Psoas muscle (tissue), 8 donors: Measurements from ENCODE around the gene RBBP4. TPM values are rescaled to one million over a fixed set of nuclear protein-coding genes. Genes with fewer than 3 reads are reported as not detected.

Source experiments
- ATAC-seq, 4 donors: fragments of 200-7000 bp; cut with Tn5 transposase; one replicate each; pipeline ENCODE4 v1.9.1; 2020; ENCODE audit warnings: moderate library complexity in 3 of 4, mild to moderate bottlenecking in 2 of 4
- DNase-seq, 2 donors: peaks; one replicate each; pipeline ENCODE4 v3.0.0-alpha.2; 2020
- H3K27ac ChIP-seq: fragments of 200-600 bp; one replicate; pipeline ENCODE4 v1.8.0; 2022
- H3K27me3 ChIP-seq, 3 donors: fragments of 200-600 bp in 1 of 3; one replicate each; pipeline versions ENCODE4 v1.6.1 to v1.8.0; 2013 to 2022; ENCODE audit warnings: low read length in 2 of 3, mild to moderate bottlenecking in 2 of 3, moderate library complexity in 1 of 3; ENCODE audit not compliant: insufficient read depth in 3 of 3
- H3K36me3 ChIP-seq, 2 donors: fragments of 200-600 bp in 1 of 2; one replicate each; pipeline versions ENCODE4 v1.6.1 to v1.8.0; 2013 to 2022; ENCODE audit warnings: low read depth in 1 of 2, mild to moderate bottlenecking in 1 of 2, moderate library complexity in 1 of 2; ENCODE audit not compliant: insufficient read depth in 1 of 2
- H3K4me1 ChIP-seq: fragments of 200-600 bp; one replicate; pipeline ENCODE4 v1.8.0; 2022
- H3K4me3 ChIP-seq: fragments of 200-600 bp; one replicate; pipeline ENCODE4 v1.8.0; 2022; ENCODE audit warnings: mild to moderate bottlenecking
- H3K9me3 ChIP-seq: fragments of 200-600 bp; one replicate; pipeline ENCODE4 v1.8.0; 2022
- CTCF ChIP-seq: fragments of 200-600 bp; IDR thresholded peaks from one replicate; pipeline ENCODE4 v1.8.0; 2022; ENCODE audit warnings: antibody characterized with exemption
- WGBS, 3 donors: extraction: QIAGEN DNeasy Blood & Tissue Kit; methylation state at CpG; one replicate each; pipeline versions ENCODE4 v1.1.6 to v1.1.7; 2013; 5-methylcytosine and 5-hydroxymethylcytosine counted together
- intact Hi-C, 2 donors: fragments of 100-400 bp; cut with DNase I; formaldehyde crosslinking; loops; one replicate each; pipeline versions ENCODE4 v1.11.0 to v1.14.2; 2022
- polyA plus RNA-seq, 3 donors: library from polyadenylated mRNA; stranded (reverse); fragments of 200-250 nt; gene quantifications; one replicate each; pipeline ENCODE4 v1.2.3, GENCODE V29; 2013
- total RNA-seq, 4 donors: library from RNA; stranded (reverse); fragmentation: NEBNext Ultra II Directional in 2 of 4; extraction: Animal tissue kit (Norgen Biotek cat#: 25700) in 2 of 4; gene quantifications; one replicate each; pipeline versions ENCODE4 v1.2.1 to v1.2.4, GENCODE V29; 2021 to 2023
- donor health status: healthy with polysubstance abuse.
- donor health status: DM: no; HTN: no; CAD: no; lungs with moderate emphysema.
- donor health status: Bipolar disorder and iron deficiency.
- donor health status: healthy.
- donor health status: DM: yes; HTN: yes; CAD: no.
- donor health status: DM: no; HTN: no; CAD: no.
- donor health status: DM: no; HTN: no; CAD: no.
- donor health status: DM: yes; HTN: yes; CAD: no.

Gene RBBP4
- total and polyA plus RNA-seq, 7 donors = 29.5 to 87.8 (median 66.3) TPM

GRCh38 chr1:32619701-32620485, 31.1 kb upstream of the RBBP4 start:
- no peak for DNase-seq
- ATAC-seq = peak in 1 of 4 donors; percentile 17
- Histone ChIP-seq H3K27me3 (no peaks in the 10 kb centered on the region), H3K4me1 (no peaks in the 10 kb centered on the region), H3K9me3 (no peaks in the 10 kb centered on the region), H3K4me3 (no peak overlapping the region), H3K27ac (no peak overlapping the region), H3K36me3 (peaks cover 0 to 9% of the 10 kb centered on the region in 2 donors)
- WGBS, 3 donors = 70 to 74% (median 73%) methylated on average over 5 of the region's 5 CpGs
- intact Hi-C loops = loop anchor here in 1 of 2 donors (5.0 to 10.0 kb wide), 2 partner anchors 175 to 218 kb away; no protein-coding TSS in a partner anchor
- no peak for TF ChIP-seq CTCF

GRCh38 chr1:32622205-32622604, 28.8 kb upstream of the RBBP4 start:
- Histone ChIP-seq H3K27me3 (no peaks in the 10 kb centered on the region), H3K9me3 (no peaks in the 10 kb centered on the region), H3K4me1 (no peaks in the 10 kb centered on the region), H3K36me3 (peaks cover 0 to 32% of the 10 kb centered on the region in 2 donors), H3K27ac (no peak overlapping the region), H3K4me3 (no peak overlapping the region)
- ATAC-seq (no peak), DNase-seq (no peak)
- intact Hi-C loops = loop anchor here in 1 of 2 donors (10.0 kb wide), 1 partner anchor 177 kb away; no protein-coding TSS in a partner anchor
- TF ChIP-seq CTCF = no peak
- 93 to 96% (median 95%) methylated on average over 2 of the region's 2 CpGs for WGBS, 3 donors

- intact Hi-C loops = loop anchor here in 1 of 2 donors (10.0 kb wide), 1 partner anchor 178 kb away; no protein-coding TSS in a partner anchor
- DNase-seq (no peak), ATAC-seq (no peak)
- Histone ChIP-seq H3K27ac (no peak overlapping the region), H3K36me3 (peaks cover 0 to 40% of the 10 kb centered on the region in 2 donors), H3K4me1 (no peaks in the 10 kb centered on the region), H3K9me3 (no peaks in the 10 kb centered on the region), H3K27me3 (no peaks in the 10 kb centered on the region), H3K4me3 (no peak overlapping the region)
- no peak for TF ChIP-seq CTCF
- WGBS, 3 donors = 64 to 79% (median 66%) methylated on average over 3 of the region's 3 CpGs
These were observed 28.0 kb upstream of the RBBP4 start for GRCh38 chr1:32622806-32623681.

GRCh38 chr1:32623775-32624174, 27.2 kb upstream of the RBBP4 start:
- no peak for DNase-seq
- no peak for TF ChIP-seq CTCF
- intact Hi-C loops = loop anchor here in 1 of 2 donors (10.0 kb wide), 1 partner anchor 179 kb away; no protein-coding TSS in a partner anchor

More at GRCh38 chr1:32623775-32624174, 27.2 kb upstream of the RBBP4 start:
- Histone ChIP-seq H3K9me3 (no peaks in the 10 kb centered on the region), H3K27me3 (no peaks in the 10 kb centered on the region), H3K4me1 (no peaks in the 10 kb centered on the region), H3K27ac (no peak overlapping the region), H3K36me3 (peaks cover 0 to 47% of the 10 kb centered on the region in 2 donors), H3K4me3 (no peak overlapping the region)
- WGBS, 3 donors = 76 to 86% (median 81%) methylated on average over 5 of the region's 5 CpGs
- ATAC-seq = no peak
